K562 (cell line): ENCODE results near the gene RGL2. TPM values are rescaled to one million over a fixed set of nuclear protein-coding genes. Genes with fewer than 3 reads are reported as not detected.

Experiments used
- ATF1 ChIP-seq, 2 experiments: fragments of 450-650 bp in 1 of 2; IDR thresholded peaks; 2 replicates each; pipeline ENCODE4 v1.6.1; 2016; ENCODE audit warnings: missing compliant biosample characterization in 1 of 2, missing genetic modification characterization in 1 of 2
- CBFA2T2 ChIP-seq: fragments of 450-650 bp; conservative IDR thresholded peaks from 2 replicates; pipeline ENCODE4 v1.6.1; 2017; ENCODE audit warnings: mild to moderate bottlenecking
- KLF16 ChIP-seq: IDR thresholded peaks from 2 replicates; pipeline ENCODE4 v1.6.1; 2016; ENCODE audit warnings: antibody characterized with exemption
- L3MBTL2 ChIP-seq: fragments of 450-650 bp; IDR thresholded peaks from 2 replicates; pipeline ENCODE4 v1.6.1; 2016; ENCODE audit warnings: mild to moderate bottlenecking, moderate library complexity
- MAX ChIP-seq: sonication (generic); formaldehyde crosslinking; IDR thresholded peaks from 2 replicates; pipeline ENCODE4 v1.9.0; 2022; ENCODE audit warnings: mild to moderate bottlenecking, missing genetic modification reagents
- MYC ChIP-seq, 2 experiments: fragments of 250-450 bp in 1 of 2; sonication (Bioruptor Pico) in 1 of 2; IDR thresholded peaks; 2 replicates each; pipeline versions ENCODE4 v1.5.1 to v1.6.1; 2012 to 2021; ENCODE audit warnings: low read depth in 2 of 2, borderline replicate concordance in 1 of 2, improper control_type of control experiment in 1 of 2, low read length in 1 of 2, mild to moderate bottlenecking in 1 of 2, moderate library complexity in 1 of 2
- PML ChIP-seq: IDR thresholded peaks from 2 replicates; pipeline ENCODE4 v1.6.1; 2012; ENCODE audit warnings: low read length, inconsistent platforms
- POLR2AphosphoS5 ChIP-seq: IDR thresholded peaks from 2 replicates; pipeline ENCODE4 v1.6.1; 2011; ENCODE audit warnings: mild to moderate bottlenecking, low read depth, low read length, moderate library complexity; ENCODE audit not compliant: control insufficient read depth, insufficient read depth
- PREB ChIP-seq: sonication (generic); formaldehyde crosslinking; IDR thresholded peaks from 2 replicates; pipeline ENCODE4 v1.8.1; 2023; ENCODE audit warnings: mild to moderate bottlenecking, missing genetic modification reagents
- TEAD2 ChIP-seq: fragments of 450-650 bp; IDR thresholded peaks from 2 replicates; pipeline ENCODE4 v1.6.1; 2016; ENCODE audit warnings: missing genetic modification characterization, control low read depth, missing compliant biosample characterization
- THRA ChIP-seq: fragments of 450-650 bp; IDR thresholded peaks from 2 replicates; pipeline ENCODE4 v1.6.1; 2017; ENCODE audit warnings: mild to moderate bottlenecking, moderate library complexity
- ZBTB2 ChIP-seq: fragments of 450-650 bp; IDR thresholded peaks from 2 replicates; pipeline ENCODE4 v1.6.1; 2016; ENCODE audit warnings: antibody characterized with exemption
- ZBTB5 ChIP-seq: fragments of 450-650 bp; IDR thresholded peaks from 2 replicates; pipeline ENCODE4 v1.6.1; 2017; ENCODE audit warnings: antibody characterized with exemption
- ZFP36 ChIP-seq: fragments of 150-350 bp; IDR thresholded peaks from 2 replicates; pipeline ENCODE4 v1.6.1; 2018; ENCODE audit warnings: low read length, low read depth; ENCODE audit not compliant: partially characterized antibody
- ZFX ChIP-seq: sonication (generic); formaldehyde crosslinking; IDR thresholded peaks from 2 replicates; pipeline ENCODE4 v1.8.0; 2022; ENCODE audit warnings: mild to moderate bottlenecking, missing genetic modification reagents, moderate library complexity
- ZNF384 ChIP-seq: IDR thresholded peaks from 2 replicates; pipeline ENCODE4 v1.6.1; 2012; ENCODE audit warnings: low read depth, low read length, improper control_type of control experiment
- ZNF740 ChIP-seq, 3 experiments: fragments of 200-800 bp in 1 of 3; sonication (Bioruptor generic) in 1 of 3; sonication (generic) in 1 of 3; formaldehyde crosslinking in 1 of 3; IDR thresholded peaks; 2 replicates each; pipeline versions ENCODE4 v1.6.1 to v1.8.0; 2016 to 2022; ENCODE audit warnings: mild to moderate bottlenecking in 2 of 3, missing compliant biosample characterization in 2 of 3, missing genetic modification characterization in 2 of 3, missing genetic modification reagents in 1 of 3
- polyA plus RNA-seq, 8 experiments: library from polyadenylated mRNA; depleted of rRNA in 4 of 8; stranded (reverse) in 5 of 8; unstranded in 3 of 8; fragments of >200 nt; fragmentation: Nextera tagmentation in 2 of 8; fragmentation: Illumina TruSeq in 1 of 8; extraction: Ambion mirVana in 2 of 8; extraction: Trizol in 1 of 8; gene quantifications; 2 replicates each; pipeline versions ENCODE4 v1.2.1 to v1.2.3, GENCODE V29; 2011 to 2014; ENCODE audit warnings: inconsistent platforms in 1 of 8, missing spikeins in 1 of 8
- total RNA-seq, 7 experiments: library from RNA; depleted of rRNA in 6 of 7; stranded (reverse); fragments of >200 nt in 6 of 7; fragmentation: Illumina TruSeq in 2 of 7; extraction: Trizol in 2 of 7; gene quantifications; 2 replicates each; pipeline versions ENCODE4 v1.2.1 to v1.2.3, GENCODE V29; 2011 to 2021; ENCODE audit warnings: low replicate concordance in 1 of 7

Gene RGL2
- total and polyA plus RNA-seq, 9 of the 15 experiments (the other 6 are each of a cell fraction or from before 2014, with no cell fraction given), result 1.8 to 57.1 (median 19.5) TPM

GRCh38 chr6:33344701-33345697, 46.3 kb upstream of the RGL2 start (continued):
- TF ChIP-seq PREB (peak; percentile 86; the same call in 1 of the 2 replicates), L3MBTL2 (peak; percentile 64; the same call in 1 of the 2 replicates), THRA (no peak), ZBTB5 (no peak), POLR2AphosphoS5 (0 out of 2 replicates have a peak, but pooled peaks have one; percentile 41), KLF16 (peak; percentile 62), ATF1 (CRISPR knock-in tag; IDR thresholded peaks at IDR 0.05) (no peak), ATF1 (tag; IDR thresholded peaks at IDR 0.05) (peak; percentile 53), ZNF740 (CRISPR knock-in tag; IDR thresholded peaks at IDR 0.05) (peak; percentile 94), ZNF740 (tag; IDR thresholded peaks at IDR 0.05) (peak in 1 of 2 experiments; percentile 91; a peak in 2 of 4 replicates), TEAD2 (tag) (0 out of 2 replicates have a peak, but pooled peaks have one; percentile 43), CBFA2T2 (peak; percentile 79), ZFX (0 out of 2 replicates have a peak, but pooled peaks have one; percentile 8), PML (peak; percentile 38; the same call in 1 of the 2 replicates), ZNF384 (0 out of 2 replicates have a peak, but pooled peaks have one; percentile 28), MYC (IDR thresholded peaks at IDR 0.05; ENCODE audit: low read depth, low read length) (peak; percentile 27; the same call in 1 of the 2 replicates), MYC (CRISPR knock-in tag; IDR thresholded peaks at IDR 0.05; ENCODE audit: borderline replicate concordance, low read depth) (no peak), MAX (CRISPR knock-in tag) (peak; percentile 67; the same call in 1 of the 2 replicates), ZFP36 (no peak), ZBTB2 (peak; percentile 59; the same call in 1 of the 2 replicates)
